ENCODE measurements around the gene SETD1B. TPM values are rescaled to one million over a fixed set of nuclear protein-coding genes. Genes with fewer than 3 reads are reported as not detected.

The SETD1B gene
- total RNA-seq, 1 donor from 2014 or later = 19.4 TPM

GRCh38 chr12:121765573-121765972 is 38.2 kb upstream of the SETD1B start:
- DNase-seq (ENCODE audit: low spot score) = no peak
- no peaks in the 10 kb centered on the region for H3K27me3 Mint-ChIP-seq (ENCODE audit: low read depth)
- TF ChIP-seq CTCF (IDR thresholded peaks at IDR 0.05) = no peak
- no peaks in the 10 kb centered on the region for H3K9me3 Mint-ChIP-seq (ENCODE audit: low read depth)
- no peak overlapping the region for H3K27ac Mint-ChIP-seq (ENCODE audit: unreplicated experiment)
- peaks cover 4% of the 10 kb centered on the region for H3K36me3 Mint-ChIP-seq (ENCODE audit: low read depth)
- H3K4me3 Mint-ChIP-seq (ENCODE audit: unreplicated experiment) = no peak overlapping the region
- H3K4me1 Mint-ChIP-seq (ENCODE audit: low read depth) = peaks cover 29% of the 10 kb centered on the region

GRCh38 chr12:121766290-121767039 is 37.3 kb upstream of the SETD1B start:
- Mint-ChIP-seq H3K4me3 (ENCODE audit: unreplicated experiment) (no peak overlapping the region), H3K4me1 (ENCODE audit: low read depth) (peaks cover 28% of the 10 kb centered on the region), H3K36me3 (ENCODE audit: low read depth) (peaks cover 2% of the 10 kb centered on the region), H3K27ac (ENCODE audit: unreplicated experiment) (no peak overlapping the region), H3K9me3 (ENCODE audit: low read depth) (no peaks in the 10 kb centered on the region), H3K27me3 (ENCODE audit: low read depth) (no peaks in the 10 kb centered on the region)
- TF ChIP-seq CTCF (IDR thresholded peaks at IDR 0.05) = no peak
- DNase-seq (ENCODE audit: low spot score) = no peak

- Mint-ChIP-seq H3K27me3 (ENCODE audit: low read depth) (no peaks in the 10 kb centered on the region), H3K4me3 (ENCODE audit: unreplicated experiment) (no peak overlapping the region), H3K4me1 (ENCODE audit: low read depth) (peaks cover 17% of the 10 kb centered on the region), H3K36me3 (ENCODE audit: low read depth) (no peaks in the 10 kb centered on the region), H3K9me3 (ENCODE audit: low read depth) (no peaks in the 10 kb centered on the region), H3K27ac (ENCODE audit: unreplicated experiment) (peak overlapping the region; percentile 90)
- no peak for DNase-seq (ENCODE audit: low spot score)
- no peak for TF ChIP-seq CTCF (IDR thresholded peaks at IDR 0.05)
Observed at GRCh38 chr12:121767525-121768016, 36.2 kb upstream of the SETD1B start.

- no peak for DNase-seq (ENCODE audit: low spot score)
- H3K36me3 Mint-ChIP-seq (ENCODE audit: low read depth) = no peaks in the 10 kb centered on the region
- peaks cover 28% of the 10 kb centered on the region for H3K4me1 Mint-ChIP-seq (ENCODE audit: low read depth)
- H3K4me3 Mint-ChIP-seq (ENCODE audit: unreplicated experiment) = no peak overlapping the region
- H3K27me3 Mint-ChIP-seq (ENCODE audit: low read depth) = no peaks in the 10 kb centered on the region
- no peaks in the 10 kb centered on the region for H3K9me3 Mint-ChIP-seq (ENCODE audit: low read depth)
- no peak for TF ChIP-seq CTCF (IDR thresholded peaks at IDR 0.05)
- no peak overlapping the region for H3K27ac Mint-ChIP-seq (ENCODE audit: unreplicated experiment)
Observed at GRCh38 chr12:121769297-121769830, 34.4 kb upstream of the SETD1B start.

GRCh38 chr12:121769831-121770301 is 33.9 kb upstream of the SETD1B start:
- H3K4me3 Mint-ChIP-seq (ENCODE audit: unreplicated experiment) = no peak overlapping the region
- H3K27ac Mint-ChIP-seq (ENCODE audit: unreplicated experiment) = no peak overlapping the region
- H3K27me3 Mint-ChIP-seq (ENCODE audit: low read depth) = no peaks in the 10 kb centered on the region
- peaks cover 28% of the 10 kb centered on the region for H3K4me1 Mint-ChIP-seq (ENCODE audit: low read depth)
- no peaks in the 10 kb centered on the region for H3K36me3 Mint-ChIP-seq (ENCODE audit: low read depth)
- no peaks in the 10 kb centered on the region for H3K9me3 Mint-ChIP-seq (ENCODE audit: low read depth)
- DNase-seq (ENCODE audit: low spot score) = no peak
- no peak for TF ChIP-seq CTCF (IDR thresholded peaks at IDR 0.05)

All from chondrocyte (in vitro differentiated cells).